Measurements from ENCODE around the gene DIAPH3.
"Not testable (repeated sequence)": the region's sequence is repeated elsewhere in the genome, so short reads cannot be mapped to it uniquely, and the experiment has no call there.

The DIAPH3 gene

DNA sequence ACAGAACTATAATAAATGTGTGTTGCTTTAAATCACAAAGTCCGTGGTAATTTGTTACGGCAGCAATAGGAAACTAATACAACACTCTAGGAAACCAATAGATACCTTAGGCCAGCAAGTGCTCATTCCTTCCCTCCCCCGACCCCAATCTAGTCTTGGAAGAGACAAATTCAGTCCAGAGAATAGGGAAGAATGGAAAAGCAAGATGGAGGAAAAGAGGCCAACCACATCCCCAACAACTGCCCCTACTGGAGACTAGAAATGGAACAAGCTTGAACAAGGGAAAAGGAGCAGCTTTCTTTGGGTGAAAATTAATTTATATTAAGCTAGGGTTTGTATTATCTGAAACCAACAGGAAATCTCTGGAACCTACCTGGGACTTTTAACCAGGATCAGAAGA lies 54.4 kb downstream of the DIAPH3 start:
- no peak for DNase-seq
- in situ Hi-C loops (cut with MboI; ENCODE audit: low pct_unique_long_range_greater_than_20kb, low sequenced_read_pairs) = no loop called here

DNA sequence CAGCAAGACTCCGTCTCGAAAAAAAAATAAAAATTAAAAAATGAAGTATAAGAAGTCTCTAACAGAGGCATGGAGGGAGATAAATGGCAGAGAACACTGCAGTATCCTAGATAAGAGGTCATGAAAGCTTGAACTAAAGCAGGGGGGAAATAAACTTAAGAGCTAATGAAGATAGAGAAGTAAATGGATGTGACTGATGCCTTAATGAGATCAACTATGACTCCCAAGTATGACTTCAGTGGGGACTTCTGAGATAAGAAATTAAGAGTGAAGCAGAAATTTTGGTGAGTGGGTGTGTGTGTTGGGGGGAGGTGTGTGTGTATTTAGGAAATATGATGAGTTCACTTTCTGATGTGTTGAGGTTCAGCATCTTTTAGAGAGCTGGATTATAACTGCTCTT lies 55.1 kb downstream of the DIAPH3 start:
- in situ Hi-C loops (cut with MboI; ENCODE audit: low pct_unique_long_range_greater_than_20kb, low sequenced_read_pairs) = no loop called here

DNA sequence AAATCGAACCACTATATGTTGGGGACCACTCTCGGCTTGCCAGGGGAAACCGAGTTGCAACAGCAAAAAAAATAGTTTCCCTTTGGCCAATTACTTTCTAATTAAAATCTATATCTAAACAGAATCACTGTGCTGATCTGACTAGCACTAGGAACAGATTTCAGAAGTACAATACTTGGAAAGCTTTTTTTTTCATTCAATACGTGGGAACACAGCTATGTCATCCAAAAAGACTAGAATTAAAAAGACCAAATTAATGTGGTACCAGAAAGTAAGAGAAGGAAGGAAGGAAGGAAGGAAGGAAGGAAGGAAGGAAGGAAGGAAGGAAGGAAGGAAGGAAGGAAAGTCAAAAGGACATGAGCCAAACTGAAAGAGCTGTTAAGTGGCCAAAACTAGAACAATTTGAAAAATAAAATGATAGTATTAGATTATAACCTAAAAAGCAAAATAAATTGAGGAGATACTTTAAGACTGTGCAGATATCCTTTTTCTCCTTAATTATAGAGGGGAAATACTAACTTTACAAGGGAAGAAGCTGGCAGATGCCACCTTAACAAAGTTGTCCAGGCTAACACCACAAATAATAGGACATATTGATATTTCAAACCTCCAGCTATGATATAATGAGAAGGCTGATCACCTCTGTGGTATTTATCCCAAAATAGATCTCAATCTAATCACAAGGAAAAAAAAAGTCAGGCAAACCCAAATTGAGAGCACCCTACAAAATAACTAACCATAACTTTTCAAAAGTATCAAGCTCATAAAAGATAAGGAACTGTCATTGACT lies 63.9 kb downstream of the DIAPH3 start:
- DNase-seq = no peak
- in situ Hi-C loops (cut with MboI; ENCODE audit: low pct_unique_long_range_greater_than_20kb, low sequenced_read_pairs) = no loop called here

More for the DNA sequence above, 55.1 kb downstream of the DIAPH3 start:
- no peak for DNase-seq

DNA sequence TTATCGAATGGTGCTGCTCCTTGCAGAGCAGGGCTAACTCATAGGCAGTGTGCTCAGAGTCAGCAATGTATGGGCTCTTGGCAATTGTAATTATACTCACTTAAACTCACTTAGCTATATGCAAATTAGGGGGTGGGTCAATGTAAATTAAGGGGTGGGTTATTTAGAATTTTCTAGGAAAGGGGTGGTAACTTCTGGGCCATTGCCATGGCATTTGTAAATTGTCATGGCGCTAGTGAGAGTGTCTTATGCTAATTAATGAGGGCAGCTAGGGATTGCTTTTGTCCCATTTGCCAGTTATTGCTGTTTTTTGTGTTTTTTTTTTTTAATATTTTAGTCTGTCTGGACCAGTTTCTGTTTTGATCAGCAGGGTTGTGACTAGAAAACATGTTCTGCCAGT lies 68.4 kb downstream of the DIAPH3 start:
- in situ Hi-C loops (cut with MboI; ENCODE audit: low pct_unique_long_range_greater_than_20kb, low sequenced_read_pairs) = no loop called here
- DNase-seq = no peak

DNA sequence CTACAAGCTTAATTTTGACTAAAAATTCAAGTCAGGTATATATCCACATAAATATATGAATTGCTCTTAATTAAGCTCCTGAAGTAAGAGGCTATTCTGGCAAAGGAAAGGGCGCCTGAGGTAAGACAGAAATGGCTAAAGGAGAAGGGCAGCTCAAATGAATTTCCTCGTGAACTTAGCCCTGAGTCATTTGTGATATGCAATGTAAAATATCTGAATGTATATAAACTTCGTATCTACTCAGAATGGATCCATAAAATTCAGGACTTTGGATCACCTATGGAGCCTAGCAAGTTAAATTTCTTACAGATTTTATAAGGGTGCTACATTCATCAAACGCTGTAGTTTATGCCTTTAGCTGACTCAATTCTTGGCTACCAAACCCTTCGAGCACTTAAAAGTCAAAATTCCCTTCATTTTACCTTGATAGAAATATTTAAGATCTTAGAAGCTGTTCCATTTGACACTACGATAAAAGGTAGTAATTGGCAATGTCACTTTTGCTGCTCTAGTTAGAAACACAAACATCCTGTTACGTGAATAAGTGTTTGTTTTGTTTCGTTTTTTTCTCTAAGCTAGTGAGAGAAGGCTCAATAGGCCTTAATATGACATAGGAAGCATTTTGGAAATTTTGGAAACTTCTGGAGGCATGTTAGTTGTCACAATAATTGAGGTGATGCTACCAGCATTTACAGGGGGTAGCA lies 69.2 kb downstream of the DIAPH3 start:
- in situ Hi-C loops (cut with MboI; ENCODE audit: low pct_unique_long_range_greater_than_20kb, low sequenced_read_pairs) = no loop called here
- no peak for DNase-seq

DNA sequence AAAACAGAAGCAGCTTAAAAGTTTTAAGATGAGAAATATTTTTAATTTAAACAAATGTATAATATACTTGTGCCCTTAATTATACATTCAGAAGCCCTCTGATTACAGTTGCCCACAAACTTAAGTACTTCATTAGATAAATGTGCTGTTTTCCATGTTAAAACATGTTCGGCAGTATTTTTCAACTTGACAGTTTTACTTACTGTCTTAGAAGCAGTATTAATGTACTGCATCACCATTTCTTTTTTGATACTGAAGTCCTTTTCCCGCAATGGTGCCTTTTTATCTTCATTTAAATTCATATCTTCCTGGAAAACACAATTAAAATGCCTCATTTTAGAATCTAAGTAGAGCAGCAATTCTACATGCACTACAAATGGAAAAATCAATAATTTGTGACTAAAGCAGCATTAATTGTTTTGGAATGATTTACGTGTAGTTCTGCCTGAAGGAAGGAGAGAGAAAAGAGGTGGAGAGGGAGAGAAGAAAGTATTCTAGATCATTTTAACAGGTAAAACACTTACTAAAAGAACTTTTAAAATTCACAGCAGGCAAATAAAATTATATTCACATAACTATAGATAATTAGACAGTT lies 70.2 kb downstream of the DIAPH3 start:
- no peak for DNase-seq
- in situ Hi-C loops (cut with MboI; ENCODE audit: low pct_unique_long_range_greater_than_20kb, low sequenced_read_pairs) = no loop called here

DNA sequence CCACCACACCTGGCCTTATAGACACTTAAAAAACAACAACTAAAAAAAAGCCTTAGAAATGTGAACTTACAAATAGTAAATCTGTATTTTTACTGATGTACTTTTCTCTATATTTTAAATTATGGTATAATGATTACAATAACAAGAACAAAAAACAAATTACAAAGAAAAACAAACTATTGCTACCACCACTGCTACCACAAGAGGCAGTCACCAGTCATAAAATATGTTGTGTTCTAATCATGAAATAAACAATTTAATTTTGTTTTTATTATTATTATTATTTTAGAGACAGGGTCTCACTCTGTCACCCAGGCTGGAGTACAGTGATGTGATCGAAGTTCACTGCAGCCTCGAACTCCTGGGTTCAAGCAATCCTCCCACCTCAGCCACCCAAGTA lies 72.2 kb downstream of the DIAPH3 start:
- in situ Hi-C loops (cut with MboI; ENCODE audit: low pct_unique_long_range_greater_than_20kb, low sequenced_read_pairs) = no loop called here

DNA sequence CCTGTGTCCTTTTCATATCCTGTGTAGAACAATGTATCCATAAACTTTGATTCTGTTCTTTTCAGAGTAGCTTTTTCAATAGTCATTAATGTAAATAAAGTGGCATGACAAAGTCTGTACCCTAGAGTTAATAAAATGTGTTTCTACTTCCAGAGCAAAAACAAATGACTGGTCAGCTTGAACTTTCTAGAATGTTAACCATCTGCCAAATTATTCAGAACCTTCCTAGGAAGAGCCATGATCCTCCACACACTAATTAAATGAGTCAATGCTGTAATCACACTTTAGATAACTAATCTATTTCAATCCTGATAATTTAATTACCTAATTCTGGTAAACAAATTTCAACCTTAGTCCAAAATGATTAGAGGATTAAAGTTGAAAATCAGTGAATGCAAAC lies 73.2 kb downstream of the DIAPH3 start:
- no peak for DNase-seq
- in situ Hi-C loops (cut with MboI; ENCODE audit: low pct_unique_long_range_greater_than_20kb, low sequenced_read_pairs) = no loop called here

More for the DNA sequence above, 72.2 kb downstream of the DIAPH3 start:
- no peak for DNase-seq

DNA sequence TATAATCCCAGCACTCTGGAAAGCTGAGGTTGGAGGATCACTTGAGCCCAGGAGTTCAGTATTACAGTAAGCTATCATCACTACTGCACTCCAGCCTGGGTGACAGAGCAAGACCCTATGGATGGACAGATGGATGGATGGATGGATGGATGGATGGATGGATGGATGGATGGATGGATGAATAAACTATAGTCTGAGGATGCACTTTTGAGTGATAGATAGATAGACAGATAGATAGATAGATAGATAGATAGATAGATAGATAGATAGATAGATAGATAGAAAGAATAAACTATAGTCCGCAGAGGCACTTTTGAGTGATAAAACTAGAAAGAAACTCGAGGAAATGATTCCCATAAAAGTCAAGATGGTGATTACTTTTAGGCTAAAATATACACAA lies 79.9 kb downstream of the DIAPH3 start:
- in situ Hi-C loops (cut with MboI; ENCODE audit: low pct_unique_long_range_greater_than_20kb, low sequenced_read_pairs); DNase-seq: not testable (repeated sequence)

DNA sequence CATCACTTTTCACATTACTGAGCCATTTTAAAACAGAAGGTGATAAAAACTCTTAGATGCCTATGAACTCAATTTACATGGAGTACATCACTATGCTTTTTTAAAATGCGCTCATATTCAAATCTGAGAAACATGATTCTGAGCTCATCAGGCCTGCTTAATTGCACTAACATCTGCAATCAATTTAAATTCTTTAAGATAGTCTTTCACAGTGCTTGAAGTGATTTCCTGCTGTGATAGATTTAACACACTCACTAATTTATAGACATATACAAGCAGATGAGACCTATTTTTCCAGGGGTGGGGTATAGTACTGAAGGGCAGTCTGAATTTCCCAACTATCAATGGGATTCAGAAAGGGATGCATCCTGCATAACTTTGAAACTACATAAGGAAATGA lies 82.9 kb downstream of the DIAPH3 start:
- in situ Hi-C loops (cut with MboI; ENCODE audit: low pct_unique_long_range_greater_than_20kb, low sequenced_read_pairs) = no loop called here
- DNase-seq = no peak

DNA sequence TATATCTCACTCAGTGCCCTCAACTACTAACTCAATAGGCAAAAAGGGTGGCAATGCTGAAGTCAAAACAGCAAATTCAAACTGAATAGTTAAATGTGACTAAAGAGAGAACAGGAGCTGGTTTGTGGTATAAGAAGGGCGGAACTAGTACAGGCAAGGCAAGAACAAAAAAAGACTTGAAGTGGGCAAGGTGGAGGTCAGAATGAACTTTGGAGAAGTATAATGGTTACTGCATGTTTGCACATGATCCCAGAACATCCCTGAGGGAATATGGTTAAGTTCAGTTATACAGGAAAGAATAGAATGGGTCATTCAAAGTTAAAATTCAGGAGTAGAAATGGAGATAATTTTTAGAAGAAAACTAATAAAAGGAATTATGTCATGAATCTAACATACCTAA lies 85.5 kb downstream of the DIAPH3 start:
- in situ Hi-C loops (cut with MboI; ENCODE audit: low pct_unique_long_range_greater_than_20kb, low sequenced_read_pairs) = no loop called here
- DNase-seq = no peak

DNA sequence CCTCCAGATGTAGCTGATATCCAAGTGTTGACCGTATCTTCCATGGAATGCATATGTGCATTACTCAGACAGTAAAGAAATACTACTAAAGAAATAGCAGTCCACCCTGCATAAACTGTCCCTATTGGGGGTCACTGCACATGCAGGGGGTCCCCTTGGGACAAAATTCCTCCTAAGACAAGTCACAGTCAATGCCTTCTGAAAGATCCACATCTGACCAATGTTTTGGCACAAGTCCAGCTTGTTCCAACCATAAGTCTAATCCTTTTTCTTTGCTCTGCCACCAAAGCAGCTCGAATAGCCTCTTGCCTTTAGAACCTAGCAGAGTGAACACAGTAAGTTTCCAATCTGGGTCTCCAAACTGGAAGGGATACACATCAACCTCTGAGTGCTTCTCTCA lies 87.9 kb downstream of the DIAPH3 start:
- in situ Hi-C loops (cut with MboI; ENCODE audit: low pct_unique_long_range_greater_than_20kb, low sequenced_read_pairs) = no loop called here

DNA sequence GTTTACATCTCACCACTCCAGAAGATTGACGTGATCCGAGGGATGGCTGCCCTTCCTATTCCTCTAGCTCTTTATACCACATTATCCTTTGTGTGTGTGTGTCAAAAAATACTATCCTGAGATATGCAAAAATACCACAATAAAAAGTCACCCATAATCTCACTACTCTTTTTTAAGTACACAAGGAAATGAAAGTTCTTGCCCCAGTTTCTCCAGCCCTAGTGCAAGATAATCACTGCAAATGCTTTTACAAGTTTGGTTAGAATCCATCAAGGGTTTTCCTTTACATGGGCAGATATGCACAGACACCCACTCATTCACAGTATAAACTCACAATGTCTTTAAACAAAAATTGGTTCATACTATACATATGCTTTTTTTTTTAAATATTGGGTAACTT lies 89.3 kb downstream of the DIAPH3 start:
- in situ Hi-C loops (cut with MboI; ENCODE audit: low pct_unique_long_range_greater_than_20kb, low sequenced_read_pairs) = no loop called here
- no peak for DNase-seq

More for the DNA sequence above, 87.9 kb downstream of the DIAPH3 start:
- DNase-seq = no peak

DNA sequence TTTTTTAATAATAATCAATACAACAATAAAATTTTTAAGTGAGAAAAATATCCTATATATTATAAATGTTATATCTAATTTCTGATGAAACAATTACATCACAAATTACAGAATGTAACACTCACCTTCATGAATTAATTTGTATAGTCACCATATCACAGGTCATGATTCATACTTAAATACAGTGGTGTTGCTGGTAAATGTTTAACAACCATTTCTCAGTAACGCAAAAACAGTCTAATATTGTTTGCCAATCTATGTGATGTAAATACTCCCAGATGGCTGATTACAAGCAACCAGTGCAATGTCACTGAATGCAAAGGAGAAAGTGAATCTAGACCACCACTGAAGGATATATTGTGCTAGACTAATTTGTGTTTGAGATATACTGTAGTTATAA lies 97.5 kb downstream of the DIAPH3 start:
- in situ Hi-C loops (cut with MboI; ENCODE audit: low pct_unique_long_range_greater_than_20kb, low sequenced_read_pairs) = no loop called here
- no peak for DNase-seq

DNA sequence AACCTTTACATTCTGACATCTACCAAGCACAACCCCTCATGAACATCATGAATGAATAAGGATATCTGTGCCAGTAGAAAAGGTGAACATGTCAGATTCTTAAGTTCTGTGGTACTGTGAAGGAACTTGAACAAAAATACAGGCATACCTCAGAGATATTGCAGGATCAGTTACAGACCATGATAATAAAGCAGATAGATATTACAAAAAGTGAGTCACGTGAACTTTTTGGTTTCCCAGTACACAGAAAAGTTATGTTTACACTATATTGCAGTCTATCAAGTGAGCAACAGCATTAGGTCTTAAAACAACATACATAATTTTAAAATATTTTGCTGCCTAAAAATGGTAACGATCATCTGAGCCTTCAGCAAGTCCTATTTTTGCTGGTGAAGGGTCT lies 101.2 kb downstream of the DIAPH3 start:
- in situ Hi-C loops (cut with MboI; ENCODE audit: low pct_unique_long_range_greater_than_20kb, low sequenced_read_pairs) = no loop called here

DNA sequence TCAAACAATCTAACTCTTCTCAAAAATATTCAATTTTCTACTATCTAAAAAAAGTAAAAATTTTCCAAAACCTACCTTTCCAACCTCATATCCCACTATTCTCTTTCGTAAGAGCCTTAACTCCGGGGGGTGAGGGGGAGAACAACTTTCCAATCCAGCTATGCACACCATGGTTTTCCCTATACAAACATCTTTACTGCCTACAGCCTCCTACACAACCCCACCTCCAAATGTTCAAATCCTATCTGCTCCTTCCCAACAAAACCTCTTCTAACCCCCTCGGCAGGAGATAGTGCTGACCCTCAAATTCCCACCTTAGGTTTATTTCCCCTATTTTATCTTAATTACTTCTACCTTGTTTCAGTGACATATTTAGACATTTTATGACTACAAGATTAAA lies 102.0 kb downstream of the DIAPH3 start:
- no peak for DNase-seq
- in situ Hi-C loops (cut with MboI; ENCODE audit: low pct_unique_long_range_greater_than_20kb, low sequenced_read_pairs) = no loop called here

More for the DNA sequence above, 101.2 kb downstream of the DIAPH3 start:
- no peak for DNase-seq

DNA sequence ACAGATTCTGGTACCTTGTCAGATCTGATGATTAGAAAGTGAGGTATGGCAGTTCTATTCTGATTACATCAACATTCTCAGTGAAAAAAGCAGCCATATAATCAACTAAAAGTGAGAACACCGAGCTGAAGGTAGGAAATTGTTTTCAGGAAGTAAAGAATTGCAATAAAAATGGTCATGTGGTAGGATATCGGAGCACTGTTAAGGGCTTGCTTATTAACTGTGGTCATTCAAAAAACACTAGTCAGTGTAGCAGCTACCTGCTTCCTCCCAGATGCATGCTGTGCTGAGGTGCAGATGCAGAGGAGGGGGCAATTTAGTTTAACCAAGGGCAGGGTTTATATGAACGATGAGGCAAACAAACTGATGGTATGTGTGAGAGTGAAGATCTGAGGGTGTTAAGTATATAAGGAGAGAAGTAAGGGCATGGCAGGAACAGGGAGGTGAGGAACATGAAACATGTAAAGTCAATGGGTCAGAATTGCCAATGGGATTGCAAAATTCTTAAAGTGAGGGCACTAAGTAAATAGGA lies 111.9 kb downstream of the DIAPH3 start:
- in situ Hi-C loops (cut with MboI; ENCODE audit: low pct_unique_long_range_greater_than_20kb, low sequenced_read_pairs) = no loop called here
- DNase-seq = peak; percentile 18

DNA sequence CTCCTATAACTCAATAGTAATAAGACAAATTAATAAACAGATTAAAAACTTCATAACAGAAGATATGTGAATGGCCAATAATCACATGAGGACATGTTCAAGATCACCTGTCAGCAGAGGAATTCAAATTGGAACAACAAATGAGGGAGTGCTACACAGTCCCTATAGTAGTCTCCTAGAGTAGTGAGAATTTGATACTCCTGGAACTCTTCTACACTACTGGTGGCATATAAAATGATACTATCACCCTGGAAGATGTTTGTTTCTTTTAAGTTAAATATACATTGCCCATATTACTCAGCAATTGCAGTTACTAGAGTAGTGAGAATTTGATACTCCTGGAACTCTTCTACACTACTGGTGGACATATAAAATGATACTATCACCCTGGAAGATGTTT lies 115.4 kb downstream of the DIAPH3 start:
- in situ Hi-C loops (cut with MboI; ENCODE audit: low pct_unique_long_range_greater_than_20kb, low sequenced_read_pairs); DNase-seq: not testable (repeated sequence)

DNA sequence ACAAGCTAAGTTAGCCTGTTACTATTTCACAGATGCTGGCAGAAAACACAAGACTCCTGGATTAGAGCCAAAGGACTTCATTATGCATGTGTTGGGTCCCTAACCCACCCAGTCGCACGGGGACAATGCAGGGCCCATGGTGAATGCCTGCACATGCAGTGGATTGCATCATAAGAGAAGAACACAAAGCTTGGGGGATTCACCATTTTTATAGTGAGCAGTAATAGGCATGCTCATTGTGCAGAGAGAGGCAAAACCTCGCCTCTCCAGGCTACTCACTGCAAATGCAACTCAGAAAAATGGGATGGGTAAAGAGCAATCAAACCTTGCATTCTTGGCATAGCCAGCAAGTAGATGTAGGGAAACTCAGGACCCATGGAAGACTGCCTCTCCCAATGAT lies 115.8 kb downstream of the DIAPH3 start:
- DNase-seq = no peak

DNA sequence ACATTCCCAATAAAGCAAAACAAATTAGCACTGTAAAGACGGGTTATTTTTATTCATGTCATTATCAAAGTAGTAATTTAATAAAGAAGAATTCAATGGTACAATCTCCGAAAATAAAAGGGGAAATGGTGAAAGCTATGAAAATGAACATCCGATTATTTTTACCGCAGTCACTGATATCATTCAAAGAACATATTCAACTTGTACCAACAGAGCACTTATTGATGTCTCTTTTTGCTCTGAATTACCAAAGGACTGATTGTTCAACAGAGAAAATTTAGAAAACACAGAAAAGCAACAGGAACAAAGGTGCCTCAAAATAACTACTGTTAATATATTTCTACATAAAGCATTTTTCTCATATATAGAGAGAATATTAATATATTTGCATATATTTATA lies 119.4 kb downstream of the DIAPH3 start:
- no peak for DNase-seq
- in situ Hi-C loops (cut with MboI; ENCODE audit: low pct_unique_long_range_greater_than_20kb, low sequenced_read_pairs) = no loop called here

More for the DNA sequence above, 115.8 kb downstream of the DIAPH3 start:
- in situ Hi-C loops (cut with MboI; ENCODE audit: low pct_unique_long_range_greater_than_20kb, low sequenced_read_pairs) = no loop called here
